WTC11 (cell line): ENCODE results near the gene SLC9A2. TPM values are rescaled to one million over a fixed set of nuclear protein-coding genes. Genes with fewer than 3 reads are reported as not detected.

Experiments
- ATAC-seq: fragments of 200-7000 bp; cut with Tn5 transposase; 2 replicates; pipeline ENCODE4 v1.10.0; 2021; ENCODE audit warnings: mild to moderate bottlenecking, moderate library complexity
- CTCF ChIA-PET: fragments of 300-600 bp; sonication (Branson Sonifier 250); formaldehyde crosslinking; loops from one replicate; lab custom pipeline; 2021; ENCODE audit warnings: antibody characterized with exemption; lab: Charles Lee
- POLR2A ChIA-PET: fragments of 350-600 bp; sonication (Branson Sonifier 250); formaldehyde crosslinking; loops from one replicate; lab custom pipeline; 2021; ENCODE audit warnings: antibody characterized with exemption; lab: Charles Lee
- DNase-seq: peaks from one replicate; pipeline ENCODE4 v3.0.0; 2021; ENCODE audit warnings: low spot score
- H3K27ac Mint-ChIP-seq: 2 replicates; pipeline ENCODE4 v1.8.0; 2021; ENCODE audit warnings: mixed read lengths
- H3K27me3 Mint-ChIP-seq: 2 replicates; pipeline ENCODE4 v1.8.0; 2021; ENCODE audit warnings: low read depth, mild to moderate bottlenecking, moderate library complexity, mixed read lengths
- H3K36me3 Mint-ChIP-seq: 2 replicates; pipeline ENCODE4 v1.8.0; 2021; ENCODE audit warnings: mixed read lengths
- H3K4me1 Mint-ChIP-seq: 2 replicates; pipeline ENCODE4 v1.8.0; 2022; ENCODE audit warnings: mixed read lengths
- H3K4me3 Mint-ChIP-seq: 2 replicates; pipeline ENCODE4 v1.8.0; 2021; ENCODE audit warnings: mild to moderate bottlenecking, moderate library complexity, mixed read lengths
- H3K9me3 Mint-ChIP-seq: 2 replicates; pipeline ENCODE4 v1.8.0; 2021; ENCODE audit warnings: mixed read lengths
- CTCF ChIP-seq: fragments of 200-600 bp; IDR thresholded peaks from 2 replicates; pipeline ENCODE4 v1.8.0; 2022; ENCODE audit warnings: antibody characterized with exemption
- FOXP1 ChIP-seq: sonication (generic); formaldehyde crosslinking; IDR thresholded peaks from 2 replicates; pipeline ENCODE4 v1.8.0; 2022; ENCODE audit warnings: missing genetic modification reagents, mild to moderate bottlenecking, moderate library complexity, borderline replicate concordance
- HMGA2 ChIP-seq: fragments of 250-450 bp; sonication (Bioruptor Pico); IDR thresholded peaks from 2 replicates; pipeline ENCODE4 v1.4.0; 2021; ENCODE audit warnings: mild to moderate bottlenecking, moderate library complexity
- JAZF1 ChIP-seq: fragments of 250-450 bp; sonication (Bioruptor Pico); IDR thresholded peaks from 2 replicates; pipeline ENCODE4 v1.9.0; 2021; ENCODE audit warnings: moderate library complexity, mild to moderate bottlenecking, inconsistent platforms
- NFYB ChIP-seq: sonication (generic); formaldehyde crosslinking; conservative IDR thresholded peaks from 2 replicates; pipeline ENCODE4 v1.8.0; 2022; ENCODE audit warnings: low read depth, missing genetic modification reagents
- NR2C2 ChIP-seq: sonication (generic); formaldehyde crosslinking; IDR thresholded peaks from 2 replicates; pipeline ENCODE4 v1.8.0; 2022; ENCODE audit warnings: mild to moderate bottlenecking, missing genetic modification reagents
- PREB ChIP-seq: sonication (generic); formaldehyde crosslinking; IDR thresholded peaks from 2 replicates; pipeline ENCODE4 v1.8.1; 2022; ENCODE audit warnings: mild to moderate bottlenecking, missing genetic modification reagents, moderate library complexity, borderline replicate concordance
- SMAD3 ChIP-seq: sonication (generic); formaldehyde crosslinking; IDR thresholded peaks from 2 replicates; pipeline ENCODE4 v1.8.0; 2022; ENCODE audit warnings: missing genetic modification reagents, mild to moderate bottlenecking, borderline replicate concordance
- SOX15 ChIP-seq: fragments of 250-450 bp; sonication (Bioruptor Pico); IDR thresholded peaks from 2 replicates; pipeline ENCODE4 v1.9.0; 2021; ENCODE audit warnings: mild to moderate bottlenecking
- TEAD4 ChIP-seq: sonication (generic); formaldehyde crosslinking; IDR thresholded peaks from 2 replicates; pipeline ENCODE4 v1.8.0; 2022; ENCODE audit warnings: mild to moderate bottlenecking, missing genetic modification reagents
- ZNF138 ChIP-seq: sonication (generic); formaldehyde crosslinking; conservative IDR thresholded peaks from 2 replicates; pipeline ENCODE4 v1.8.1; 2022; ENCODE audit warnings: mild to moderate bottlenecking, moderate library complexity, missing genetic modification reagents
- ZNF263 ChIP-seq: sonication (generic); formaldehyde crosslinking; IDR thresholded peaks from 2 replicates; pipeline ENCODE4 v1.8.1; 2022; ENCODE audit warnings: low read depth, mild to moderate bottlenecking, moderate library complexity, missing genetic modification reagents
- ZNF425 ChIP-seq: fragments of 250-450 bp; sonication (Bioruptor Pico); conservative IDR thresholded peaks from 2 replicates; pipeline ENCODE4 v1.9.0; 2021; ENCODE audit warnings: mild to moderate bottlenecking
- total RNA-seq: library from RNA; stranded (reverse); gene quantifications from 3 replicates; pipeline ENCODE4 v1.2.3, GENCODE V29; 2021
- TF ChIP-seq, protein P1 (sequence below): sonication (generic); formaldehyde crosslinking; IDR thresholded peaks from 2 replicates; pipeline ENCODE4 v1.8.1; 2022; ENCODE audit warnings: missing genetic modification reagents, borderline replicate concordance
- TF ChIP-seq, protein P2 (sequence below): sonication (generic); formaldehyde crosslinking; IDR thresholded peaks from 2 replicates; pipeline ENCODE4 v1.8.0; 2022; ENCODE audit warnings: mild to moderate bottlenecking, missing genetic modification reagents
- TF ChIP-seq, protein P3 (sequence below): sonication (generic); formaldehyde crosslinking; IDR thresholded peaks from 2 replicates; pipeline ENCODE4 v1.8.1; 2023; ENCODE audit warnings: mild to moderate bottlenecking, missing genetic modification reagents
- TF ChIP-seq, protein P4 (sequence below): sonication (generic); formaldehyde crosslinking; IDR thresholded peaks from 2 replicates; pipeline ENCODE4 v1.8.1; 2022; ENCODE audit warnings: low read depth, missing genetic modification reagents, borderline replicate concordance

SLC9A2 gene
- total RNA-seq, 1 experiment from 2014 or later = 0.07 TPM

- no peak for TF ChIP-seq CTCF
- TF ChIP-seq, all 79 proteins: peak for 0
These were observed 40.7 kb downstream of the SLC9A2 start (continued) for GRCh38 chr2:102660070-102660469.

- no peak overlapping the region for H3K4me3 Mint-ChIP-seq
- H3K36me3 Mint-ChIP-seq = no peaks in the 10 kb centered on the region
- POLR2A ChIA-PET = no interaction called here
- 0 out of 2 replicates have a peak, but pooled peaks cover 4% of the 10 kb centered on the region for H3K4me1 Mint-ChIP-seq
- DNase-seq (no peak), ATAC-seq (no peak)
- H3K27me3 Mint-ChIP-seq = no peaks in the 10 kb centered on the region
- H3K27ac Mint-ChIP-seq = no peak overlapping the region
- no peak for TF ChIP-seq SOX15
- no peak for TF ChIP-seq JAZF1 (CRISPR knock-in tag)
- no peak for TF ChIP-seq ZNF138
- TF ChIP-seq NR2C2 (CRISPR knock-in tag) = no peak
- TF ChIP-seq ZNF425 (CRISPR knock-in tag) = no peak
- no peak for TF ChIP-seq SMAD3 (CRISPR knock-in tag)
- TF ChIP-seq PREB (CRISPR knock-in tag) = no peak
- no peak for TF ChIP-seq ZNF263 (CRISPR knock-in tag)
- no peak for TF ChIP-seq NFYB (CRISPR knock-in tag)
- TF ChIP-seq, protein P1, sequence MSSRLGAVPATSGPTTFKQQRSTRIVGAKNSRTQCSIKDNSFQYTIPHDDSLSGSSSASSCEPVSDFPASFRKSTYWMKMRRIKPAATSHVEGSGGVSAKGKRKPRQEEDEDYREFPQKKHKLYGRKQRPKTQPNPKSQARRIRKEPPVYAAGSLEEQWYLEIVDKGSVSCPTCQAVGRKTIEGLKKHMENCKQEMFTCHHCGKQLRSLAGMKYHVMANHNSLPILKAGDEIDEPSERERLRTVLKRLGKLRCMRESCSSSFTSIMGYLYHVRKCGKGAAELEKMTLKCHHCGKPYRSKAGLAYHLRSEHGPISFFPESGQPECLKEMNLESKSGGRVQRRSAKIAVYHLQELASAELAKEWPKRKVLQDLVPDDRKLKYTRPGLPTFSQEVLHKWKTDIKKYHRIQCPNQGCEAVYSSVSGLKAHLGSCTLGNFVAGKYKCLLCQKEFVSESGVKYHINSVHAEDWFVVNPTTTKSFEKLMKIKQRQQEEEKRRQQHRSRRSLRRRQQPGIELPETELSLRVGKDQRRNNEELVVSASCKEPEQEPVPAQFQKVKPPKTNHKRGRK (CRISPR knock-in tag) = no peak
- TF ChIP-seq, protein P2, sequence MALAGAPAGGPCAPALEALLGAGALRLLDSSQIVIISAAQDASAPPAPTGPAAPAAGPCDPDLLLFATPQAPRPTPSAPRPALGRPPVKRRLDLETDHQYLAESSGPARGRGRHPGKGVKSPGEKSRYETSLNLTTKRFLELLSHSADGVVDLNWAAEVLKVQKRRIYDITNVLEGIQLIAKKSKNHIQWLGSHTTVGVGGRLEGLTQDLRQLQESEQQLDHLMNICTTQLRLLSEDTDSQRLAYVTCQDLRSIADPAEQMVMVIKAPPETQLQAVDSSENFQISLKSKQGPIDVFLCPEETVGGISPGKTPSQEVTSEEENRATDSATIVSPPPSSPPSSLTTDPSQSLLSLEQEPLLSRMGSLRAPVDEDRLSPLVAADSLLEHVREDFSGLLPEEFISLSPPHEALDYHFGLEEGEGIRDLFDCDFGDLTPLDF (CRISPR knock-in tag) = no peak
- TF ChIP-seq HMGA2 (CRISPR knock-in tag) = no peak
- TF ChIP-seq, protein P3, sequence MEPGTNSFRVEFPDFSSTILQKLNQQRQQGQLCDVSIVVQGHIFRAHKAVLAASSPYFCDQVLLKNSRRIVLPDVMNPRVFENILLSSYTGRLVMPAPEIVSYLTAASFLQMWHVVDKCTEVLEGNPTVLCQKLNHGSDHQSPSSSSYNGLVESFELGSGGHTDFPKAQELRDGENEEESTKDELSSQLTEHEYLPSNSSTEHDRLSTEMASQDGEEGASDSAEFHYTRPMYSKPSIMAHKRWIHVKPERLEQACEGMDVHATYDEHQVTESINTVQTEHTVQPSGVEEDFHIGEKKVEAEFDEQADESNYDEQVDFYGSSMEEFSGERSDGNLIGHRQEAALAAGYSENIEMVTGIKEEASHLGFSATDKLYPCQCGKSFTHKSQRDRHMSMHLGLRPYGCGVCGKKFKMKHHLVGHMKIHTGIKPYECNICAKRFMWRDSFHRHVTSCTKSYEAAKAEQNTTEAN (CRISPR knock-in tag) = no peak
- TF ChIP-seq, protein P4, sequence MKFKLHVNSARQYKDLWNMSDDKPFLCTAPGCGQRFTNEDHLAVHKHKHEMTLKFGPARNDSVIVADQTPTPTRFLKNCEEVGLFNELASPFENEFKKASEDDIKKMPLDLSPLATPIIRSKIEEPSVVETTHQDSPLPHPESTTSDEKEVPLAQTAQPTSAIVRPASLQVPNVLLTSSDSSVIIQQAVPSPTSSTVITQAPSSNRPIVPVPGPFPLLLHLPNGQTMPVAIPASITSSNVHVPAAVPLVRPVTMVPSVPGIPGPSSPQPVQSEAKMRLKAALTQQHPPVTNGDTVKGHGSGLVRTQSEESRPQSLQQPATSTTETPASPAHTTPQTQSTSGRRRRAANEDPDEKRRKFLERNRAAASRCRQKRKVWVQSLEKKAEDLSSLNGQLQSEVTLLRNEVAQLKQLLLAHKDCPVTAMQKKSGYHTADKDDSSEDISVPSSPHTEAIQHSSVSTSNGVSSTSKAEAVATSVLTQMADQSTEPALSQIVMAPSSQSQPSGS (CRISPR knock-in tag) = no peak
- TF ChIP-seq FOXP1 (CRISPR knock-in tag) = no peak
- no peak for TF ChIP-seq TEAD4
- no peaks in the 10 kb centered on the region for H3K9me3 Mint-ChIP-seq
- CTCF ChIA-PET = no interaction called here
These were observed 41.2 kb downstream of the SLC9A2 start for GRCh38 chr2:102660574-102660973.
